Activated T-helper 17 cell treated with anti-CD3 and anti-CD28 coated beads, Interleukin-2, amount 50 U/mL, for 72 hours (primary cell): ENCODE measurements around the gene NOP14. TPM values are rescaled to one million over a fixed set of nuclear protein-coding genes. Genes with fewer than 3 reads are reported as not detected.
"Not testable (repeated sequence)": the region's sequence is repeated elsewhere in the genome, so short reads cannot be mapped to it uniquely, and the experiment has no call there.

ENCODE experiments used
- ATAC-seq: fragments of 150-1000 bp; cut with Tn5 transposase; replicated peaks from 2 replicates; pipeline ENCODE4 v1.10.0; 2021; ENCODE audit warnings: mild to moderate bottlenecking, moderate library complexity
- H3K27ac Mint-ChIP-seq: one replicate; pipeline ENCODE4 v1.8.0; 2022; ENCODE audit warnings: mixed read lengths
- H3K27me3 Mint-ChIP-seq: one replicate; pipeline ENCODE4 v1.8.0; 2022; ENCODE audit warnings: mixed read lengths
- H3K36me3 Mint-ChIP-seq: one replicate; pipeline ENCODE4 v1.8.0; 2022; ENCODE audit warnings: low read depth, mild to moderate bottlenecking, mixed read lengths
- H3K4me1 Mint-ChIP-seq: one replicate; pipeline ENCODE4 v1.8.0; 2022; ENCODE audit warnings: mixed read lengths
- H3K4me3 Mint-ChIP-seq: one replicate; pipeline ENCODE4 v1.8.0; 2022; ENCODE audit warnings: mild to moderate bottlenecking, mixed read lengths
- H3K9me3 Mint-ChIP-seq: one replicate; pipeline ENCODE4 v1.8.0; 2022; ENCODE audit warnings: mixed read lengths
- total RNA-seq, 2 donors: library from RNA; stranded (reverse); gene quantifications; one replicate each; pipeline ENCODE4 v1.2.3, GENCODE V29; 2022

Gene NOP14
- 10 to 100 TPM; 86.5 to 96.8 TPM for total RNA-seq

GRCh38 chr4:2963175-2963965 lies at the start of gene NOP14, which contains the start of gene GRK4:
NOP14 (minus strand) TSS chr4:2963406; CDS start chr4:2963319, 87 bp downstream.
GRK4 (plus strand) TSS chr4:2963571; CDS start chr4:2964071, 500 bp downstream.
- Mint-ChIP-seq H3K27ac (peak within 1 kb of the TSS; percentile 89), H3K27me3 (no peaks in the 10 kb centered on the region)

GRCh38 chr4:3011456-3012220 lies 48.4 kb upstream of the NOP14 start:
- peaks cover 20% of the 10 kb centered on the region for H3K4me1 Mint-ChIP-seq
- peaks cover 5% of the 10 kb centered on the region for H3K36me3 Mint-ChIP-seq
- H3K27ac Mint-ChIP-seq = no peak overlapping the region
- peaks cover 12% of the 10 kb centered on the region for H3K27me3 Mint-ChIP-seq
- H3K9me3 Mint-ChIP-seq = no peaks in the 10 kb centered on the region
- no peak for ATAC-seq
- H3K4me3 Mint-ChIP-seq = no peak overlapping the region

More at GRCh38 chr4:2963175-2963965, at the start of gene NOP14, which contains the start of gene GRK4:
- peaks cover 40% of the 10 kb centered on the region for H3K36me3 Mint-ChIP-seq
- H3K9me3 Mint-ChIP-seq = no peaks in the 10 kb centered on the region
- H3K4me1 Mint-ChIP-seq = peaks cover 20% of the 10 kb centered on the region
- peak; percentile 91 for ATAC-seq
- H3K4me3 Mint-ChIP-seq = peak within 1 kb of the TSS; percentile 88

- Mint-ChIP-seq H3K27me3 (peaks cover 12% of the 10 kb centered on the region), H3K9me3 (no peaks in the 10 kb centered on the region), H3K27ac (peak overlapping the region; percentile 70), H3K4me1 (peaks cover 20% of the 10 kb centered on the region), H3K4me3 (no peak overlapping the region), H3K36me3 (peaks cover 5% of the 10 kb centered on the region)
- ATAC-seq = no peak
These were observed 47.8 kb upstream of the NOP14 start for GRCh38 chr4:3010998-3011397.

GRCh38 chr4:3010577-3010976 lies 47.4 kb upstream of the NOP14 start:
- peaks cover 20% of the 10 kb centered on the region for H3K4me1 Mint-ChIP-seq
- peaks cover 12% of the 10 kb centered on the region for H3K27me3 Mint-ChIP-seq
- H3K4me3 Mint-ChIP-seq = peak overlapping the region; percentile 37
- H3K9me3 Mint-ChIP-seq = no peaks in the 10 kb centered on the region
- H3K36me3 Mint-ChIP-seq = peaks cover 5% of the 10 kb centered on the region
- ATAC-seq = no peak
- H3K27ac Mint-ChIP-seq = peak overlapping the region; percentile 70

- Mint-ChIP-seq H3K4me3 (peak overlapping the region; percentile 44), H3K9me3 (no peaks in the 10 kb centered on the region), H3K4me1 (peaks cover 16% of the 10 kb centered on the region), H3K36me3 (peaks cover 5% of the 10 kb centered on the region), H3K27ac (peak overlapping the region; percentile 70), H3K27me3 (peaks cover 12% of the 10 kb centered on the region)
- ATAC-seq = peak; percentile 58
These were observed 46.2 kb upstream of the NOP14 start for GRCh38 chr4:3009422-3009821.

- Mint-ChIP-seq H3K36me3 (no peaks in the 10 kb centered on the region), H3K27ac (no peak overlapping the region), H3K4me3 (no peak overlapping the region), H3K4me1 (peaks cover 7% of the 10 kb centered on the region), H3K27me3 (peaks cover 6% of the 10 kb centered on the region), H3K9me3 (no peaks in the 10 kb centered on the region)
- ATAC-seq = no peak
These were observed 44.5 kb upstream of the NOP14 start for GRCh38 chr4:3007724-3008123.

GRCh38 chr4:2996415-2996814 lies 33.2 kb upstream of the NOP14 start:
- H3K4me1 Mint-ChIP-seq = no peaks in the 10 kb centered on the region
- ATAC-seq = no peak
- H3K9me3 Mint-ChIP-seq = no peaks in the 10 kb centered on the region
- H3K27me3 Mint-ChIP-seq = no peaks in the 10 kb centered on the region
- H3K27ac Mint-ChIP-seq = no peak overlapping the region
- no peak overlapping the region for H3K4me3 Mint-ChIP-seq
- no peaks in the 10 kb centered on the region for H3K36me3 Mint-ChIP-seq

GRCh38 chr4:2995546-2996265 lies 32.5 kb upstream of the NOP14 start:
- no peaks in the 10 kb centered on the region for H3K9me3 Mint-ChIP-seq
- H3K36me3 Mint-ChIP-seq = no peaks in the 10 kb centered on the region
- no peak overlapping the region for H3K4me3 Mint-ChIP-seq
- H3K4me1 Mint-ChIP-seq = no peaks in the 10 kb centered on the region
- no peak overlapping the region for H3K27ac Mint-ChIP-seq
- no peak for ATAC-seq
- H3K27me3 Mint-ChIP-seq = no peaks in the 10 kb centered on the region

- Mint-ChIP-seq H3K36me3 (no peaks in the 10 kb centered on the region), H3K4me1 (no peaks in the 10 kb centered on the region), H3K27me3 (no peaks in the 10 kb centered on the region), H3K27ac (no peak overlapping the region), H3K9me3 (no peaks in the 10 kb centered on the region), H3K4me3 (no peak overlapping the region)
- ATAC-seq = no peak
These were observed 31.7 kb upstream of the NOP14 start for GRCh38 chr4:2994917-2995316.

GRCh38 chr4:2991243-2991642 lies 28.0 kb upstream of the NOP14 start:
- no peaks in the 10 kb centered on the region for H3K36me3 Mint-ChIP-seq
- ATAC-seq = no peak
- no peaks in the 10 kb centered on the region for H3K9me3 Mint-ChIP-seq
- peaks cover 3% of the 10 kb centered on the region for H3K27me3 Mint-ChIP-seq
- H3K27ac Mint-ChIP-seq = no peak overlapping the region
- no peak overlapping the region for H3K4me3 Mint-ChIP-seq
- no peaks in the 10 kb centered on the region for H3K4me1 Mint-ChIP-seq

- H3K27ac Mint-ChIP-seq, H3K27me3 Mint-ChIP-seq, H3K9me3 Mint-ChIP-seq, H3K4me3 Mint-ChIP-seq, H3K36me3 Mint-ChIP-seq, ATAC-seq, H3K4me1 Mint-ChIP-seq: not testable (repeated sequence)
These were observed 20.5 kb upstream of the NOP14 start for GRCh38 chr4:2983715-2984114.

GRCh38 chr4:2982012-2982411 lies 18.8 kb upstream of the NOP14 start:
- no peaks in the 10 kb centered on the region for H3K4me1 Mint-ChIP-seq
- no peak for ATAC-seq
- H3K4me3 Mint-ChIP-seq = no peak overlapping the region
- no peaks in the 10 kb centered on the region for H3K36me3 Mint-ChIP-seq
- no peak overlapping the region for H3K27ac Mint-ChIP-seq
- H3K27me3 Mint-ChIP-seq = peaks cover 4% of the 10 kb centered on the region
- no peaks in the 10 kb centered on the region for H3K9me3 Mint-ChIP-seq

- Mint-ChIP-seq H3K27ac (no peak overlapping the region), H3K27me3 (peaks cover 4% of the 10 kb centered on the region), H3K4me1 (no peaks in the 10 kb centered on the region), H3K9me3 (no peaks in the 10 kb centered on the region), H3K36me3 (no peaks in the 10 kb centered on the region), H3K4me3 (no peak overlapping the region)
- no peak for ATAC-seq
These were observed 18.1 kb upstream of the NOP14 start for GRCh38 chr4:2981256-2981819.
